Neural progenitor cell (in vitro differentiated cells): ENCODE data around the gene KANSL3.

ENCODE experiments used
- CTCF ChIP-seq: fragments of 200-600 bp; sonication (generic); IDR thresholded peaks from 2 replicates; pipeline ENCODE4 v1.5.1; 2017; ENCODE audit warnings: antibody characterized with exemption, mild to moderate bottlenecking
- EZH2 ChIP-seq: fragments of 200-600 bp; sonication (generic); IDR thresholded peaks from 2 replicates; pipeline ENCODE4 v1.6.1; 2017; ENCODE audit warnings: antibody characterized with exemption, mild to moderate bottlenecking, moderate library complexity

GRCh38 chr2:96574364-96574763 lies 63.7 kb downstream of the KANSL3 start:
- no peak for TF ChIP-seq CTCF
- TF ChIP-seq EZH2 = no peak
